A549 (cell line): ENCODE measurements around the gene NDUFS2. TPM values are rescaled to one million over a fixed set of nuclear protein-coding genes. Genes with fewer than 3 reads are reported as not detected.

ENCODE experiments used
- CBX2 ChIP-seq: fragments of 200-600 bp; sonication (generic); IDR thresholded peaks from 2 replicates; pipeline ENCODE4 v1.6.1; 2016; ENCODE audit warnings: low read depth, mild to moderate bottlenecking, borderline replicate concordance
- EHF ChIP-seq: fragments of 250-450 bp; sonication (Bioruptor Pico); IDR thresholded peaks from 2 replicates; pipeline ENCODE4 v1.5.0; 2020; ENCODE audit warnings: mild to moderate bottlenecking
- EP300 ChIP-seq, 2 experiments: fragments of >200 bp; sonication (Bioruptor Twin); formaldehyde crosslinking; IDR thresholded peaks; 2 replicates in 1 of 2; 3 replicates in 1 of 2; pipeline ENCODE4 v1.6.1; 2016 to 2017
- ESRRA ChIP-seq: fragments of 150-350 bp; IDR thresholded peaks from 2 replicates; pipeline ENCODE4 v1.6.1; 2014; ENCODE audit warnings: mild to moderate bottlenecking, low read length, borderline replicate concordance
- GATA3 ChIP-seq: IDR thresholded peaks from 2 replicates; pipeline ENCODE4 v1.6.1; 2012; ENCODE audit warnings: borderline replicate concordance
- HDAC2 ChIP-seq: fragments of 200-600 bp; sonication (generic); IDR thresholded peaks from 2 replicates; pipeline ENCODE4 v1.6.1; 2016
- JUN ChIP-seq, 2 experiments: fragments of >200 bp; sonication (Bioruptor Twin); formaldehyde crosslinking; IDR thresholded peaks; 2 replicates in 1 of 2; 3 replicates in 1 of 2; pipeline ENCODE4 v1.6.1; 2016 to 2017
- JUNB ChIP-seq: fragments of >200 bp; sonication (Bioruptor Twin); formaldehyde crosslinking; IDR thresholded peaks from 2 replicates; pipeline ENCODE4 v1.6.1; 2016
- KDM5A ChIP-seq: fragments of 200-600 bp; sonication (generic); IDR thresholded peaks from 2 replicates; pipeline ENCODE4 v1.6.1; 2016; ENCODE audit warnings: antibody characterized with exemption, mild to moderate bottlenecking
- MAFK ChIP-seq: fragments of 450-650 bp; IDR thresholded peaks from 2 replicates; pipeline ENCODE4 v1.6.1; 2014; ENCODE audit not compliant: partially characterized antibody
- MAZ ChIP-seq: fragments of 150-350 bp; IDR thresholded peaks from 2 replicates; pipeline ENCODE4 v1.6.1; 2014; ENCODE audit warnings: antibody characterized with exemption, low read depth, low read length, borderline replicate concordance
- MYC ChIP-seq: IDR thresholded peaks from 2 replicates; pipeline ENCODE4 v1.6.1; 2012; ENCODE audit warnings: mild to moderate bottlenecking, inconsistent platforms, low read length, improper control_type of control experiment, borderline replicate concordance
- NFE2L2 ChIP-seq: fragments of 150-350 bp; conservative IDR thresholded peaks from 2 replicates; pipeline ENCODE4 v1.6.1; 2014; ENCODE audit warnings: low read length
- NPAS2 ChIP-seq: fragments of 250-450 bp; sonication (Bioruptor Pico); IDR thresholded peaks from 2 replicates; pipeline ENCODE4 v1.8.0; 2022; ENCODE audit warnings: mild to moderate bottlenecking, moderate library complexity, borderline replicate concordance
- NR3C1 ChIP-seq: fragments of >200 bp; sonication (Bioruptor Twin); formaldehyde crosslinking; IDR thresholded peaks from 3 replicates; pipeline ENCODE4 v1.6.1; 2017
- POLR2AphosphoS2 ChIP-seq: conservative IDR thresholded peaks from 2 replicates; pipeline ENCODE4 v1.6.1; 2012; ENCODE audit warnings: low read length, improper control_type of control experiment, inconsistent platforms
- RARB ChIP-seq: fragments of 250-450 bp; sonication (Bioruptor Pico); IDR thresholded peaks from 2 replicates; pipeline ENCODE4 v1.8.0; 2021; ENCODE audit warnings: mild to moderate bottlenecking, moderate library complexity
- RFX5 ChIP-seq: fragments of 450-650 bp; IDR thresholded peaks from 2 replicates; pipeline ENCODE4 v1.7.1; 2014; ENCODE audit warnings: antibody characterized with exemption, mild to moderate bottlenecking, moderate library complexity
- RNF2 ChIP-seq: fragments of 200-600 bp; sonication (generic); IDR thresholded peaks from 2 replicates; pipeline ENCODE4 v1.6.1; 2016; ENCODE audit warnings: low read depth, mild to moderate bottlenecking, antibody characterized with exemption, moderate library complexity, borderline replicate concordance
- SREBF2 ChIP-seq: fragments of 450-650 bp; IDR thresholded peaks from 2 replicates; pipeline ENCODE4 v1.6.1; 2014; ENCODE audit warnings: mild to moderate bottlenecking, moderate library complexity
- TFCP2L1 ChIP-seq: fragments of 250-450 bp; sonication (Bioruptor Pico); IDR thresholded peaks from 2 replicates; pipeline ENCODE4 v1.5.0; 2021; ENCODE audit warnings: mild to moderate bottlenecking
- ZC3H11A ChIP-seq: fragments of 450-650 bp; IDR thresholded peaks from 2 replicates; pipeline ENCODE4 v1.6.1; 2014; ENCODE audit warnings: antibody characterized with exemption, mild to moderate bottlenecking
- ZNF302 ChIP-seq: fragments of 250-450 bp; sonication (Bioruptor Pico); IDR thresholded peaks from 2 replicates; pipeline ENCODE4 v1.9.0; 2021; ENCODE audit warnings: inconsistent platforms, mild to moderate bottlenecking, moderate library complexity
- ZSCAN20 ChIP-seq: fragments of 250-450 bp; sonication (Bioruptor Pico); IDR thresholded peaks from 2 replicates; pipeline ENCODE4 v1.8.0; 2022; ENCODE audit warnings: mild to moderate bottlenecking, moderate library complexity
- polyA plus RNA-seq, 4 experiments: library from polyadenylated mRNA; depleted of rRNA in 3 of 4; stranded (reverse); fragments of >200 nt; fragmentation: RNase III in 1 of 4; extraction: RNeasy Plus Mini Kit Qiagen cat#74134 plus additional on column Dnase treatment in 1 of 4; gene quantifications; 2 replicates in 3 of 4; 3 replicates in 1 of 4; pipeline ENCODE4 v1.2.3, GENCODE V29; 2011 to 2017
- TF ChIP-seq, protein P1 (sequence below): IDR thresholded peaks from 2 replicates; pipeline ENCODE4 v1.6.1; 2012
- TF ChIP-seq, protein P2 (sequence below): fragments of 250-450 bp; sonication (Bioruptor Pico); IDR thresholded peaks from 2 replicates; pipeline ENCODE4 v1.5.0; 2021; ENCODE audit warnings: mild to moderate bottlenecking, moderate library complexity, borderline replicate concordance
- TF ChIP-seq, protein P3 (sequence below): fragments of 250-450 bp; sonication (Bioruptor Pico); IDR thresholded peaks from 2 replicates; pipeline ENCODE4 v1.5.0; 2020; ENCODE audit warnings: low read depth, mild to moderate bottlenecking, moderate library complexity
- TF ChIP-seq, protein P4 (sequence below): fragments of 200-600 bp; sonication (generic); IDR thresholded peaks from 2 replicates; pipeline ENCODE4 v1.6.1; 2016; ENCODE audit warnings: antibody characterized with exemption, mild to moderate bottlenecking, moderate library complexity
- TF ChIP-seq, protein P5 (sequence below): fragments of >200 bp; sonication (Bioruptor Twin); formaldehyde crosslinking; IDR thresholded peaks from 3 replicates; pipeline ENCODE4 v1.5.1; 2016

The NDUFS2 gene
- polyA plus RNA-seq, 2 of the 4 experiments (the other 2 are of a cell fraction): 142 to 144 TPM

DNA sequence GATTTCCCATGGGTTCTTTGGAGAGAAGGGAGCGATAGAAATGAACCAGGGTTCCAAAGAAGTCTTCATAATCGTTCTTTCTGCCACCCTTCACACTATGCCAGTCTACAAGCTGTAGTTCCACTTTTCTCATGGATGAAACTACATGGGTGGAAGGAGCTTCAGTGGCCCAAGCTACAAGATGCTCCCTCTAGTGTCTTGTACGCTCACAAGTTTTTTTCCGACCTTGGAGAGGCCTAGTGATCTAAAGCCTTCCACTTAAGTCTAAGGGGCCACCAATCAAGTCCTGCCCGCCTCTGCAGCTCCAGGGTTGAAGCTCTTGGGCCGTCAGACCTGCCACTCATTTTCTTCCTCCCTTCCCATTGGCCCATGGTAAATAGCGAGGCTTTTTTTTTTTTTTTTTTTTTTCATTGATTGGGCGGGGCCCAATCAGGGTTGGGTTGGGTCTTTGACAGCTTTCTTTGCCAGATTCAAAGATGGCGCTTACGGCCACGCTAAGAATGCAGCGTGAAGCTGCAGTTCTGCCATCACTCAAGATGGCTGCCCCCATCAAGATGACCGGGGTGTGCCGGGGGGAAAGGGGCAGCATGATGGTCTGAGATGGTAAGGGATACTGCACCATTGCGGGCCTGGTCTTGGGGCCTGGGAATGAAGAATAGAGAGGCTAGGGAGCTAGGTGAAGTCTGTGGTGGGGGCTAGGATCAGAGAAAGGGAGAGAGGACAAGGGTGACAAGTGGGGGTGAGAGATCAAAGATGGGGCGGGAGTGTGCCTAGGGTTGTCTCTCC, 23.6 kb downstream of the NDUFS2 start, which contains the start of gene TOMM40L (continued):
- TF ChIP-seq, protein P1, sequence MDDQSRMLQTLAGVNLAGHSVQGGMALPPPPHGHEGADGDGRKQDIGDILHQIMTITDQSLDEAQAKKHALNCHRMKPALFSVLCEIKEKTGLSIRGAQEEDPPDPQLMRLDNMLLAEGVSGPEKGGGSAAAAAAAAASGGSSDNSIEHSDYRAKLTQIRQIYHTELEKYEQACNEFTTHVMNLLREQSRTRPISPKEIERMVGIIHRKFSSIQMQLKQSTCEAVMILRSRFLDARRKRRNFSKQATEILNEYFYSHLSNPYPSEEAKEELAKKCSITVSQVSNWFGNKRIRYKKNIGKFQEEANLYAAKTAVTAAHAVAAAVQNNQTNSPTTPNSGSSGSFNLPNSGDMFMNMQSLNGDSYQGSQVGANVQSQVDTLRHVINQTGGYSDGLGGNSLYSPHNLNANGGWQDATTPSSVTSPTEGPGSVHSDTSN: peak; percentile 92
- TF ChIP-seq ZNF302 (CRISPR knock-in tag): no peak
- no peak for TF ChIP-seq RFX5
- TF ChIP-seq KDM5A: peak; percentile 82
- no peak for TF ChIP-seq MAZ
- no peak for TF ChIP-seq JUNB
- no peak for TF ChIP-seq POLR2AphosphoS2
- TF ChIP-seq, protein P2, sequence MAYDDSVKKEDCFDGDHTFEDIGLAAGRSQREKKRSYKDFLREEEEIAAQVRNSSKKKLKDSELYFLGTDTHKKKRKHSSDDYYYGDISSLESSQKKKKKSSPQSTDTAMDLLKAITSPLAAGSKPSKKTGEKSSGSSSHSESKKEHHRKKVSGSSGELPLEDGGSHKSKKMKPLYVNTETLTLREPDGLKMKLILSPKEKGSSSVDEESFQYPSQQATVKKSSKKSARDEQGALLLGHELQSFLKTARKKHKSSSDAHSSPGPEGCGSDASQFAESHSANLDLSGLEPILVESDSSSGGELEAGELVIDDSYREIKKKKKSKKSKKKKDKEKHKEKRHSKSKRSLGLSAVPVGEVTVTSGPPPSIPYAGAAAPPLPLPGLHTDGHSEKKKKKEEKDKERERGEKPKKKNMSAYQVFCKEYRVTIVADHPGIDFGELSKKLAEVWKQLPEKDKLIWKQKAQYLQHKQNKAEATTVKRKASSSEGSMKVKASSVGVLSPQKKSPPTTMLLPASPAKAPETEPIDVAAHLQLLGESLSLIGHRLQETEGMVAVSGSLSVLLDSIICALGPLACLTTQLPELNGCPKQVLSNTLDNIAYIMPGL: no peak
- TF ChIP-seq GATA3: no peak
- no peak for TF ChIP-seq MYC
- TF ChIP-seq RNF2: no peak
- no peak for TF ChIP-seq ESRRA
- TF ChIP-seq, protein P3, sequence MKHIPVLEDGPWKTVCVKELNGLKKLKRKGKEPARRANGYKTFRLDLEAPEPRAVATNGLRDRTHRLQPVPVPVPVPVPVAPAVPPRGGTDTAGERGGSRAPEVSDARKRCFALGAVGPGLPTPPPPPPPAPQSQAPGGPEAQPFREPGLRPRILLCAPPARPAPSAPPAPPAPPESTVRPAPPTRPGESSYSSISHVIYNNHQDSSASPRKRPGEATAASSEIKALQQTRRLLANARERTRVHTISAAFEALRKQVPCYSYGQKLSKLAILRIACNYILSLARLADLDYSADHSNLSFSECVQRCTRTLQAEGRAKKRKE (CRISPR knock-in tag): no peak
- no peak for TF ChIP-seq ZC3H11A
- TF ChIP-seq TFCP2L1: no peak
- TF ChIP-seq EHF (CRISPR knock-in tag): no peak
- TF ChIP-seq, protein P4, sequence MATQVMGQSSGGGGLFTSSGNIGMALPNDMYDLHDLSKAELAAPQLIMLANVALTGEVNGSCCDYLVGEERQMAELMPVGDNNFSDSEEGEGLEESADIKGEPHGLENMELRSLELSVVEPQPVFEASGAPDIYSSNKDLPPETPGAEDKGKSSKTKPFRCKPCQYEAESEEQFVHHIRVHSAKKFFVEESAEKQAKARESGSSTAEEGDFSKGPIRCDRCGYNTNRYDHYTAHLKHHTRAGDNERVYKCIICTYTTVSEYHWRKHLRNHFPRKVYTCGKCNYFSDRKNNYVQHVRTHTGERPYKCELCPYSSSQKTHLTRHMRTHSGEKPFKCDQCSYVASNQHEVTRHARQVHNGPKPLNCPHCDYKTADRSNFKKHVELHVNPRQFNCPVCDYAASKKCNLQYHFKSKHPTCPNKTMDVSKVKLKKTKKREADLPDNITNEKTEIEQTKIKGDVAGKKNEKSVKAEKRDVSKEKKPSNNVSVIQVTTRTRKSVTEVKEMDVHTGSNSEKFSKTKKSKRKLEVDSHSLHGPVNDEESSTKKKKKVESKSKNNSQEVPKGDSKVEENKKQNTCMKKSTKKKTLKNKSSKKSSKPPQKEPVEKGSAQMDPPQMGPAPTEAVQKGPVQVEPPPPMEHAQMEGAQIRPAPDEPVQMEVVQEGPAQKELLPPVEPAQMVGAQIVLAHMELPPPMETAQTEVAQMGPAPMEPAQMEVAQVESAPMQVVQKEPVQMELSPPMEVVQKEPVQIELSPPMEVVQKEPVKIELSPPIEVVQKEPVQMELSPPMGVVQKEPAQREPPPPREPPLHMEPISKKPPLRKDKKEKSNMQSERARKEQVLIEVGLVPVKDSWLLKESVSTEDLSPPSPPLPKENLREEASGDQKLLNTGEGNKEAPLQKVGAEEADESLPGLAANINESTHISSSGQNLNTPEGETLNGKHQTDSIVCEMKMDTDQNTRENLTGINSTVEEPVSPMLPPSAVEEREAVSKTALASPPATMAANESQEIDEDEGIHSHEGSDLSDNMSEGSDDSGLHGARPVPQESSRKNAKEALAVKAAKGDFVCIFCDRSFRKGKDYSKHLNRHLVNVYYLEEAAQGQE: no peak
- no peak for TF ChIP-seq MAFK
- no peak for TF ChIP-seq CBX2
- TF ChIP-seq ZSCAN20: no peak
- TF ChIP-seq SREBF2: no peak
- TF ChIP-seq RARB (CRISPR knock-in tag): no peak
- TF ChIP-seq JUN (IDR thresholded peaks at IDR 0.05): peak in 1 of 2 experiments; percentile 35; a peak in 1 of 5 replicates
- TF ChIP-seq, protein P5, sequence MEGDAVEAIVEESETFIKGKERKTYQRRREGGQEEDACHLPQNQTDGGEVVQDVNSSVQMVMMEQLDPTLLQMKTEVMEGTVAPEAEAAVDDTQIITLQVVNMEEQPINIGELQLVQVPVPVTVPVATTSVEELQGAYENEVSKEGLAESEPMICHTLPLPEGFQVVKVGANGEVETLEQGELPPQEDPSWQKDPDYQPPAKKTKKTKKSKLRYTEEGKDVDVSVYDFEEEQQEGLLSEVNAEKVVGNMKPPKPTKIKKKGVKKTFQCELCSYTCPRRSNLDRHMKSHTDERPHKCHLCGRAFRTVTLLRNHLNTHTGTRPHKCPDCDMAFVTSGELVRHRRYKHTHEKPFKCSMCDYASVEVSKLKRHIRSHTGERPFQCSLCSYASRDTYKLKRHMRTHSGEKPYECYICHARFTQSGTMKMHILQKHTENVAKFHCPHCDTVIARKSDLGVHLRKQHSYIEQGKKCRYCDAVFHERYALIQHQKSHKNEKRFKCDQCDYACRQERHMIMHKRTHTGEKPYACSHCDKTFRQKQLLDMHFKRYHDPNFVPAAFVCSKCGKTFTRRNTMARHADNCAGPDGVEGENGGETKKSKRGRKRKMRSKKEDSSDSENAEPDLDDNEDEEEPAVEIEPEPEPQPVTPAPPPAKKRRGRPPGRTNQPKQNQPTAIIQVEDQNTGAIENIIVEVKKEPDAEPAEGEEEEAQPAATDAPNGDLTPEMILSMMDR: peak; percentile 49
- no peak for TF ChIP-seq EP300 (IDR thresholded peaks at IDR 0.05)
- TF ChIP-seq HDAC2: no peak
- no peak for TF ChIP-seq NR3C1
- no peak for TF ChIP-seq NPAS2
- no peak for TF ChIP-seq NFE2L2
